ENCODE results near the gene PBX1. TPM values are rescaled to one million over a fixed set of nuclear protein-coding genes. Genes with fewer than 3 reads are reported as not detected.

Gene PBX1
- total and polyA plus RNA-seq, 2 of the 4 experiments (the other 2 are of a cell fraction), result 13.9 to 17.9 TPM

GRCh38 chr1:164595212-164595611, 36.2 kb downstream of the PBX1 start:
- ChIA-PET CTCF (interaction anchor here (0.7 kb wide), 1 partner anchor 201 kb away, joined by 3 read pairs; no protein-coding TSS in a partner anchor), POLR2A (ENCODE audit: unreplicated experiment) (no interaction called here)
- Histone ChIP-seq H3K4me3 (ENCODE audit: insufficient read depth, low read depth, low read length) (no peak overlapping the region), H3K14ac (replicated peaks; ENCODE audit: low read depth, low read length) (no peak overlapping the region), H3K27ac (ENCODE audit: insufficient read depth, low read length) (no peak overlapping the region), H3K9me1 (ENCODE audit: insufficient read depth, low read length) (peaks cover 6% of the 10 kb centered on the region), H4K8ac (ENCODE audit: low read depth in 2 of 2, low read length in 2 of 2) (no peak overlapping the region), H3K9ac (ENCODE audit: low read depth, low read length) (no peak overlapping the region), H3K36me3 (ENCODE audit: control insufficient read depth, insufficient read depth, low read length) (peaks cover 3% of the 10 kb centered on the region; the same call in 1 of the 2 replicates), H2BK5ac (ENCODE audit: low read depth, low read length, poor library complexity, severe bottlenecking) (no peak overlapping the region), H2BK20ac (ENCODE audit: low read depth, low read length) (no peak overlapping the region), H3K23ac (ENCODE audit: low read depth, low read length) (no peak overlapping the region), H2AK5ac (ENCODE audit: low read depth, low read length) (no peak overlapping the region), H2BK15ac (ENCODE audit: low read depth, low read length) (no peak overlapping the region), H4K91ac (ENCODE audit: insufficient read depth, low read depth, low read length) (no peak overlapping the region), H3K4ac (ENCODE audit: low read depth, low read length) (no peak overlapping the region), H3K4me2 (ENCODE audit: low read depth, low read length) (no peak overlapping the region), H3K9me3 (ENCODE audit: control insufficient read depth, insufficient read depth, low read length) (no peaks in the 10 kb centered on the region), H3K56ac (ENCODE audit: extremely low read depth, insufficient read depth, low read length) (no peak overlapping the region), H2AFZ (replicated peaks; ENCODE audit: low read length, poor library complexity) (no peak overlapping the region), H3K79me1 (ENCODE audit: low read depth in 1 of 2, low read length in 2 of 2) (peaks cover 11 to 15% of the 10 kb centered on the region in 2 experiments; a peak in 3 of 4 replicates), H2BK120ac (ENCODE audit: low read depth, low read length) (no peak overlapping the region), H4K5ac (ENCODE audit: low read depth, low read length) (no peak overlapping the region), H3K27me3 (ENCODE audit: control insufficient read depth, insufficient read depth, low read length) (no peaks in the 10 kb centered on the region), H3K4me1 (ENCODE audit: control insufficient read depth, insufficient read depth, low read length) (peaks cover 11% of the 10 kb centered on the region), H4K20me1 (ENCODE audit: insufficient read depth, low read length) (no peaks in the 10 kb centered on the region), H3K18ac (ENCODE audit: low read depth, low read length) (no peak overlapping the region), H2AK9ac (replicated peaks; ENCODE audit: low read depth, low read length, poor library complexity) (no peak overlapping the region)
- intact Hi-C loops (cut with micrococcal nuclease), result no loop called here
- DNase-seq, result no peak
- in situ Hi-C loops (cut with MboI; ENCODE audit: low sequenced_read_pairs), result no loop called here
- no TSS peak for BruUV-seq (replicated peaks)
- ATAC-seq (ENCODE audit: low read depth), result no peak
- dilution Hi-C loops (cut with HindIII; ENCODE audit: low sequenced_read_pairs, unreplicated experiment), result no loop called here
- 81% methylated on average over 2 of the region's 4 CpGs; no CpG with 5 or more reads in 1 of the 2 experiments for WGBS, 2 experiments (ENCODE audit: extremely low coverage in 2 of 2, insufficient read length in 1 of 2)
- no peak for TF ChIP-seq ELK1 (IDR thresholded peaks at IDR 0.05; ENCODE audit: borderline replicate concordance, low read depth, low read length)
- TF ChIP-seq POLR2A (IDR thresholded peaks at IDR 0.05; ENCODE audit: low read depth, low read length), result no peak
- no peak for TF ChIP-seq RAD21 (IDR thresholded peaks at IDR 0.05; ENCODE audit: low read length)
- TF ChIP-seq BHLHE40 (IDR thresholded peaks at IDR 0.05; ENCODE audit: low read depth, low read length), result no peak
- TF ChIP-seq USF2 (IDR thresholded peaks at IDR 0.05; ENCODE audit: low read depth, low read length), result no peak
- no peak for TF ChIP-seq FOS (IDR thresholded peaks at IDR 0.05; ENCODE audit: low read depth, low read length)
- TF ChIP-seq RCOR1 (IDR thresholded peaks at IDR 0.05; ENCODE audit: insufficient replicate concordance, low read length), result no peak
- no peak for TF ChIP-seq SMC3 (IDR thresholded peaks at IDR 0.05; ENCODE audit: low read depth, low read length)
- no peak for TF ChIP-seq MAFK (IDR thresholded peaks at IDR 0.05; ENCODE audit: low read depth, low read length)
